Measurements from ENCODE around the gene TMEM165.

DNA sequence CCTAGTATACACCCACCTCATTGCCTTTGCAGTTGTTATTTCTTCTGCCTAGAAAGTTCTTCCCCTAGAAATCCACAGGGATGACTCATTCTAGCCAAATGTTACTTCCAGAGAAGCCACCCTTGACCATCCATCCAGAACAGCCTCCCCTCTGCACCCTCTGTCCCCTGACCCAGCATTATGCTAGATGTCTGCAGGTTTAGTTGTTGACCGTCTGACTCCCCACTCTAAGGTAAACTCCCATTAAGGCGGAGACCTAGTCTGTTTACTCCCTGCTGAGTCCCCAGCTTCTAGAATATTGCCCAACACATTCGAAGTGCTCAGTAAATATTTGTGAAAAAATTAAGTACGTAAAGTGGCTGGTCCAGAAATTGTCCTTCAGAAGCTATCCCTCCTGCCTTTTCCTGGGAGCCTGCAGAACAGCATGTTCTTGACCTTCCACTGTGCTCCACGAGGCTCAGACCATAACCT is 38.7 kb upstream of the TMEM165 start:
- no peak for TF ChIP-seq POLR2A (IDR thresholded peaks at IDR 0.05)
- TF ChIP-seq, protein P1, sequence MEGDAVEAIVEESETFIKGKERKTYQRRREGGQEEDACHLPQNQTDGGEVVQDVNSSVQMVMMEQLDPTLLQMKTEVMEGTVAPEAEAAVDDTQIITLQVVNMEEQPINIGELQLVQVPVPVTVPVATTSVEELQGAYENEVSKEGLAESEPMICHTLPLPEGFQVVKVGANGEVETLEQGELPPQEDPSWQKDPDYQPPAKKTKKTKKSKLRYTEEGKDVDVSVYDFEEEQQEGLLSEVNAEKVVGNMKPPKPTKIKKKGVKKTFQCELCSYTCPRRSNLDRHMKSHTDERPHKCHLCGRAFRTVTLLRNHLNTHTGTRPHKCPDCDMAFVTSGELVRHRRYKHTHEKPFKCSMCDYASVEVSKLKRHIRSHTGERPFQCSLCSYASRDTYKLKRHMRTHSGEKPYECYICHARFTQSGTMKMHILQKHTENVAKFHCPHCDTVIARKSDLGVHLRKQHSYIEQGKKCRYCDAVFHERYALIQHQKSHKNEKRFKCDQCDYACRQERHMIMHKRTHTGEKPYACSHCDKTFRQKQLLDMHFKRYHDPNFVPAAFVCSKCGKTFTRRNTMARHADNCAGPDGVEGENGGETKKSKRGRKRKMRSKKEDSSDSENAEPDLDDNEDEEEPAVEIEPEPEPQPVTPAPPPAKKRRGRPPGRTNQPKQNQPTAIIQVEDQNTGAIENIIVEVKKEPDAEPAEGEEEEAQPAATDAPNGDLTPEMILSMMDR (IDR thresholded peaks at IDR 0.05) = no peak

Measured in adrenal gland (tissue), 5 donors.